Kidney (tissue), 14 donors: ENCODE measurements around the gene NONO. TPM values are rescaled to one million over a fixed set of nuclear protein-coding genes. Genes with fewer than 3 reads are reported as not detected.
"Not testable (repeated sequence)": the region's sequence is repeated elsewhere in the genome, so short reads cannot be mapped to it uniquely, and the experiment has no call there.

Experiments
- DNase-seq, 5 donors: peaks; one replicate each; pipeline ENCODE4 v3.0.0-alpha.2; 2013 to 2020
- FAIRE-seq: peaks from 2 replicates; lab custom pipeline; 2012; peaks lifted over from hg19 to GRCh38; lab: Jason Lieb, UNC
- H3K27ac ChIP-seq, 2 donors: one replicate each; pipeline ENCODE4 v1.7.0; 2013; ENCODE audit warnings: low read depth in 2 of 2, low read length in 2 of 2, inconsistent platforms in 1 of 2
- H3K27me3 ChIP-seq: one replicate; pipeline ENCODE4 v1.7.1; 2013; ENCODE audit warnings: low read length, inconsistent platforms; ENCODE audit not compliant: control insufficient read depth, insufficient read depth
- H3K36me3 ChIP-seq, 3 donors: one replicate each; pipeline versions ENCODE4 v1.7.0 to v1.7.1; 2013; ENCODE audit warnings: low read length in 3 of 3, control low read depth in 1 of 3, inconsistent platforms in 1 of 3; ENCODE audit not compliant: insufficient read depth in 3 of 3, control insufficient read depth in 2 of 3
- H3K4me1 ChIP-seq, 3 donors: one replicate each; pipeline versions ENCODE4 v1.7.0 to v1.7.1; 2013; ENCODE audit warnings: low read length in 3 of 3, inconsistent platforms in 1 of 3, low read depth in 1 of 3; ENCODE audit not compliant: control insufficient read depth in 2 of 3, insufficient read depth in 2 of 3
- H3K4me3 ChIP-seq, 3 donors: one replicate each; pipeline versions ENCODE4 v1.7.0 to v1.8.1; 2013; ENCODE audit warnings: low read length in 3 of 3, control low read depth in 1 of 3, inconsistent platforms in 1 of 3
- H3K9ac ChIP-seq, 3 donors: one replicate each; pipeline versions ENCODE4 v1.7.0 to v1.7.1; 2013; ENCODE audit warnings: low read length in 3 of 3, control low read depth in 1 of 3, inconsistent platforms in 1 of 3
- H3K9me3 ChIP-seq, 3 donors: one replicate each; pipeline versions ENCODE4 v1.7.0 to v1.7.1; 2013; ENCODE audit warnings: low read length in 3 of 3, control low read depth in 1 of 3, inconsistent platforms in 1 of 3; ENCODE audit not compliant: control insufficient read depth in 2 of 3, insufficient read depth in 1 of 3
- CTCF ChIP-seq: IDR thresholded peaks from 3 replicates; pipeline ENCODE4 v1.5.1; 2012; ENCODE audit warnings: mild to moderate bottlenecking, moderate library complexity, borderline replicate concordance; ENCODE audit not compliant: insufficient read depth; ENCODE audit errors: extremely low read depth
- intact Hi-C: fragments of 100-400 bp; cut with DNase I; formaldehyde crosslinking; loops from one replicate; pipeline ENCODE4 v1.11.1; 2022
- polyA plus RNA-seq: library from polyadenylated mRNA; stranded (reverse); fragments of 350-450 nt; fragmentation: Illumina TruSeq; extraction: RNeasy Lipid Tissue Mini Kit (QIAGEN cat#74804); gene quantifications from one replicate; pipeline ENCODE4 v1.2.3, GENCODE V29; 2014; ENCODE audit warnings: low read depth, low replicate concordance; ENCODE audit not compliant: insufficient read depth
- total RNA-seq: library from RNA; stranded (reverse); fragmentation: NEBNext Ultra II Directional; extraction: Animal tissue kit (Norgen Biotek cat#: 25700); gene quantifications from one replicate; pipeline ENCODE4 v1.2.1, GENCODE V29; 2021
- donor health status: control.
- donor health status: control.
- donor health status: control.
- donor health status: control.
- donor health status: control.
- donor health status: DM: yes; HTN: yes; CAD: no.
- donor health status: Normal renal cell carcinoma (clear cell type).

Gene NONO
- total and polyA plus RNA-seq, 2 donors from 2014 or later: 126 to 225 TPM

GRCh38 chrX:71292669-71293365 lies 9.4 kb downstream of the NONO start:
- Histone ChIP-seq H3K27me3 (no peaks in the 10 kb centered on the region), H3K27ac (no peak overlapping the region), H3K36me3 (peaks cover 10 to 54% (median 16%) of the 10 kb centered on the region in 3 donors), H3K9ac (no peak overlapping the region), H3K4me3 (no peak overlapping the region), H3K9me3 (no peaks in the 10 kb centered on the region), H3K4me1 (no peaks in the 10 kb centered on the region)
- no peak for TF ChIP-seq CTCF
- intact Hi-C loops: no loop called here
- no peak for FAIRE-seq
- DNase-seq: no peak

GRCh38 chrX:71296806-71297205 lies 13.4 kb downstream of the NONO start:
- FAIRE-seq (no peak), DNase-seq (no peak)
- no peak overlapping the region for H3K27ac ChIP-seq
- H3K9ac ChIP-seq: no peak overlapping the region
- H3K36me3 ChIP-seq: peaks cover 12 to 46% (median 20%) of the 10 kb centered on the region in 3 donors
- no peaks in the 10 kb centered on the region for H3K27me3 ChIP-seq
- H3K9me3 ChIP-seq: no peaks in the 10 kb centered on the region
- H3K4me1 ChIP-seq: no peaks in the 10 kb centered on the region
- no peak for TF ChIP-seq CTCF
- intact Hi-C loops: no loop called here
- H3K4me3 ChIP-seq: no peak overlapping the region

- DNase-seq (no peak), FAIRE-seq (no peak)
- no peaks in the 10 kb centered on the region for H3K27me3 ChIP-seq
- H3K9me3 ChIP-seq: no peaks in the 10 kb centered on the region
- H3K27ac ChIP-seq: no peak overlapping the region
- H3K9ac ChIP-seq: no peak overlapping the region
- intact Hi-C loops: no loop called here
- H3K4me1 ChIP-seq: no peaks in the 10 kb centered on the region
- H3K4me3 ChIP-seq: no peak overlapping the region
- no peak for TF ChIP-seq CTCF
- H3K36me3 ChIP-seq: peaks cover 9 to 33% (median 16%) of the 10 kb centered on the region in 3 donors
Observed at GRCh38 chrX:71298119-71298518, 14.7 kb downstream of the NONO start.

- H3K27ac ChIP-seq, intact Hi-C loops, H3K27me3 ChIP-seq, DNase-seq, H3K9ac ChIP-seq, H3K4me3 ChIP-seq, H3K9me3 ChIP-seq, FAIRE-seq, H3K4me1 ChIP-seq: not testable (repeated sequence)
- H3K36me3 ChIP-seq: peaks cover 5 to 25% (median 11%) of the 10 kb centered on the region in 3 donors
Observed at GRCh38 chrX:71300064-71300463, 16.6 kb downstream of the NONO start.

- H3K9me3 ChIP-seq, FAIRE-seq, H3K27me3 ChIP-seq, H3K4me1 ChIP-seq, H3K9ac ChIP-seq, H3K27ac ChIP-seq, H3K4me3 ChIP-seq, intact Hi-C loops, DNase-seq: not testable (repeated sequence)
- H3K36me3 ChIP-seq: peaks cover 5 to 25% (median 11%) of the 10 kb centered on the region in 3 donors
Observed at GRCh38 chrX:71300495-71300894, 17.1 kb downstream of the NONO start.
